HG02885 (cell line): Measurements from ENCODE around the gene CYCS.
"Not testable (repeated sequence)": the region's sequence is repeated elsewhere in the genome, so short reads cannot be mapped to it uniquely, and the experiment has no call there.

ENCODE experiments used
- ATAC-seq: cut with Tn5 transposase; IDR thresholded peaks from one replicate; pipeline ENCODE4 v1.9.1; 2021; ENCODE audit warnings: mild to moderate bottlenecking; ENCODE audit not compliant: unreplicated experiment, poor library complexity

The CYCS gene

DNA sequence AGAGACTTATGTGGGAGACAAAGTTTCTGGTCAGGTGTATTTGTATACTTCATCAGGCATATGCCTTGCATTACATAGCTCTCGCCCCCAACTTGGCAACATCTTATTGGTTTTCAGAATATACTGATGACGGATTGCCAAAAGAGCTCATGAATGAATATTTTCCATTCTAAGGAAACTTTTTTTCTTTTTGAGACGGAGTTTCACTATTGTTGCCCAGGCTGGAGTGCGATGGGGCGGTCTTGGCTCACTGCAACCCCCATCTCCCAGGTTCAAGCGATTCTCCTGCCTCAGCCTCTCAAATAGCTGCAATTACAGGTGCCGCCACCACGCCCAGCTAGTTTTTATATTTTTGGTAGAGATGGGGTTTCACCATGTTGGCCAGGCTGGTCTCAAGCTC, 6.0 kb downstream of the CYCS start:
- ATAC-seq = no peak

DNA sequence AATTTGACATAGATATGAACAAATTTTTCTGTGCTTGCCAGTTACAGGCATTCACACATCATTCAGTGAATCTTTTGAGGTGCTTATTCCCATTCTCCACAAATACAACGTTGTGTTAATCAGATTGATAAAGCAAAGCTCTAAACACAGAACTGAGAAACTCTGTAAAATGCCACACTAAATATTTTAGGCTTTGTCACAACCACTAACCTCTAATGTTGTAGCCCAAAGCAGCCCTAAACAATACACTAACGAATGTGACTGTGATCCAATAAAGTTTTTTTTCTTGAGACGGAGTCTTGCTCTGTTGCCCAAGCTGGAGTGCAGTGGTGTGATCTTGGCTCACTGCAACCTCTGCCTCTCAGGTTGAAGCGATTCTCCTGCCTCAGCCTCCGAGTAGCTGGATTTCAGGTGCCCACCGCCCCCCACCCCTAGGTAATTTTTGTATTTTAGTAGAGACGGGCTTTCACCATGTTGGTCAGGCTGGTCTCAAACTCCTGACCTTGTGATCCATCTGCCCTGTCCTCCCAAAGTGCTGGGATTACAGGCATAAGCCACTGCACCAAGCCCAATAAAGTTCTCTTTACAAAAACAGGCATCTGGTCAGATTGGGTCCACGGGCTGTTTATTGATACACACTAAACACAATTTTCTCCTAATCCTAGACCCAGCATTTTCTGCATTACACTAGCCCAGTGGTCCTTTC, 6.9 kb downstream of the CYCS start:
- ATAC-seq = peak; percentile 44

DNA sequence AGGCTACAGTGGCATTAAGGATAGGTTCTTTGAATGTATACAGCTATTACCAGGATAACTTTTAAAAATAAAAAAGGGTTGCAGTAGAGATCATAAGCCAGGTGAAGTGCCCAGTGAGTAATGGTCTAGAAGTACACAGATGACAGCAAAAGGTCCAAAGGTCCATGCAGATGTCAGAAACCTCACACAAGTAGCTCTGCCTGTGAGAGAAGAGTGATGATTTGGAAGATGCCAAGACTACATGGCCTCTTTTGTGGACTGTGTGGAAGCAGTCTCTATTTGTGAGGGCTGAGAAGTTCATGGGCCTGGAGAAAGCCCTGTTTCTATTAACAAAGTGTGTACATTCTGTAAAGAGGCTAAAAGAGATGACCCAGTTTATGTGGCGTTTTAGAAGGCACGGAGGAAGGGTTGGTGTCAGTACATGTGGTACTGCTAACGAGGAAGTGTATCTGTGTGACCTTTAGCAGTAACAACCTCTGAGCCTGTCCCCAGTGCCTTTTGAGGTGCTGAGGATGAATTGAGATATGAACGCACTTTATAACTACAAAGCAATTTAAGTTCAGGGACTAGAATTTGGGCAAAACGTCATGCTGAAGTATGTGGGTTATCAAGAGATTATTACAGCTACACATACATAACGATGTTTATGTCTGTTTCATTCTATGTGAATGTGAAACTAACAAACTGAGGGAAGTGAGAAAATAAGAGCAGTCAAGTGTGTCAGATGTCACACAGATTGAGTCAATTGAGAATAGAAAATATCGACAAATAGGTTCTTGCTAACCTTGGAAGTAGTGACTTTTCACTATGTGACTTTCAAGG, 7.6 kb downstream of the CYCS start:
- peak; percentile 89 for ATAC-seq

DNA sequence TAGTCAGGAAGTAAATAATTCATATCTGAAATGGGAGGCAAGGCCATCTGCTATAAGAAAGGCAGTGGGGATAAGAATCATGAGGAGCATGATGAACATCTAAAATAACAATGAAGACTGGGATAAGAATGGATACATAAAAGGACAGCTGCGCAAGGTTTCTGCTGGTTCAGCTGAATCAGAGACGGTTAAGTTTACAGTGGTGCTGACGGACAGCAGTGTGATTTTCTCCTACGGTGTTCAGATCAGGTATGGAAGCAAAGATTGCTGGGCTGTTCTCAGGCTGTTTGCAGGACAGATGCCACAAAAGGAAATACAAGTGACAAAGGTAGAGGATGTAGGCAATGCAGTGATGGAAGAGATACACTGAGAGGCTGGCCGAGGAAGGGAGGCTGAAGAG, 8.4 kb downstream of the CYCS start:
- no peak for ATAC-seq

DNA sequence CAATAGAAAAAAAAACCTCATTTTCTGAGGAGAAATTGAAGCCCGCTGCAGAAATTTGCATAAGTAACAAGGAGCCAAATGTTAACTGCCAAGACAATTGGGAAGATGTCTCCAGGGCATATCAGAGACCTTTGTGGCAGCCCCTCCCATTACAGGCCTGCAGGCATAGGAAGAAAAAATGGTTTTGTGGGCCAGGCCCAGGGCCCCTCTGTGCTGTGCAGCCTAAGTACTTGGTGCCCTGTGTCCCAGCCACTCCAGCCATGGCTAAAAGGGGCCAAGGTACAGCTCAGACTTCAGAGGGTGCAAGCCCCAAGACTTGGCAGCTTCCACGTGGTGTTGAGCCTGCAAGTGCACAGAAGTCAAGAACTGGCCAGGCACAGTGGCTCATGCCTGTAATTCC, 14.5 kb downstream of the CYCS start:
- ATAC-seq = not testable (repeated sequence)

DNA sequence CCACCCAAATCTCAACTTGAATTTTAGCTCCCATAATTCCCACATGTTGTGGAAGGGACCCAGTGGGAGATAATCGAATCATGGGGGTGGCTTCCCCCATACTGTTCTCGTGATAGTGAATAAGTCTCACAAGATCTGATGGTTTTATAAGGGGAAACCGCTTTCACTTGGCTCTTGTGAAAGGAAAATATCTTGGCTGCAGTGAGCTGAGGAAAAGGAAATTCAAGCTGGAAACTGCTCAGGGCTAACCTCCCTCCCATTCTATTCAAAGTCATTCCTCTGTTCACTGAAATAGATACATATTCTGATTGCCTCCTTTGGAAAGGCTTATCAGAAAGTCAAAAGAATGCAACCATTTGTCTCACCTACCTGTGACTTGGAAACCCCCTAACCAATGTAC, 15.8 kb downstream of the CYCS start:
- no peak for ATAC-seq

DNA sequence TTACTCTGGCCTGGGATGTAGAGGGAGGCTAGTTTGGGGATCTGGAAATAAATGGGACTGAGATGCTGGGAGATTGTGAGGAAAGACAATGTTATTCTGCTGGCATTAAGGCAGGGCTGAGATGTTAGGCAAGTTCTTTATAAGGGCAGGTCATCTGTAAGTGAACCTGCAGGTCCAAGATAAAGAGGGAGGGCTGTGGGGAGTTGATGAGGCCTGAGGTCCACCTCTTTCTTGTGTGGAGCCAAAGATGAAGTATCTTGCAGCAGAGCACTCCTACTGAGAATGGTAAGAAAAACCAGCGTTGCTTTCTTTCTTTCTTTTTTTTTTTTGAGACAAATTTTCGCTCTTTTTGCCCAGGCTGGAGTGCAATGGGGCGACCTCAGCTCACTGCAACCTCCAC, 19.1 kb downstream of the CYCS start:
- no peak for ATAC-seq

DNA sequence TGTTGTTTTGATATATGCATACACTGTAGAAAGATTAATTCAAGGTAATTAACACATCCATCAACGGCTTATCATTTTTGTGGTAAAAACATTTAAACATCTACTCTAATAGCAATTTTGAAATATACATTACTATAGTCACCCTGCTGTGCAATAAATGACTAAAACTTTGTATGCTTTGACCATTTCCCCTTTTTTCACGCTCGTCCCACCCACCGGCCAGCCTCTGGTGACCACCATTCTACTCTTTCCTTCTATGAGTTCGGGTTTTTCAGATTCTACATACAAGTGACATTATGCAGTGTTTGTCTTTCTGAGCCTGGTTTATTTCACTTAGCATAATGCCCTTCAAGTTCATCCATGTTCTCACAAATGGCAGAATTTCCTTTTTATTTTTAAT, 21.3 kb downstream of the CYCS start:
- ATAC-seq = no peak

DNA sequence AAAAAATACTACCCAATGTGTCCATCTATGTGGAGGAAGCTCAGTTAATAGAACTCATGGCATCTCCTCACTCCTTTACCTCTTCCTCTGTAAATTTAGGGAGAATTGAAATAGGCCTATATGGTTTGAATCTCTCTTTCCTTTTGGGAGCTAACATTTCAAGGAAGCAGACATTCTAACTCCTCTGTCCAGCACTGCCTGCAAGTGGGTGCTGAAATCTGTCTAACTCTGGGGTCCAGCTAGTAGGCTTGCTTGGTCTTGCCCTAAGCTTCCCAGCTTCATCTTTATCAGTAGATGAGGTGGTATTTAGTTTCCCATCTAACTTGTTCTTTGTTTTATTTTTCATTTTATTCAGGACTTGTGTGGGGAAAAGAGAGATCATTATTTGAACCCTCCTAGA, 23.2 kb downstream of the CYCS start:
- no peak for ATAC-seq

DNA sequence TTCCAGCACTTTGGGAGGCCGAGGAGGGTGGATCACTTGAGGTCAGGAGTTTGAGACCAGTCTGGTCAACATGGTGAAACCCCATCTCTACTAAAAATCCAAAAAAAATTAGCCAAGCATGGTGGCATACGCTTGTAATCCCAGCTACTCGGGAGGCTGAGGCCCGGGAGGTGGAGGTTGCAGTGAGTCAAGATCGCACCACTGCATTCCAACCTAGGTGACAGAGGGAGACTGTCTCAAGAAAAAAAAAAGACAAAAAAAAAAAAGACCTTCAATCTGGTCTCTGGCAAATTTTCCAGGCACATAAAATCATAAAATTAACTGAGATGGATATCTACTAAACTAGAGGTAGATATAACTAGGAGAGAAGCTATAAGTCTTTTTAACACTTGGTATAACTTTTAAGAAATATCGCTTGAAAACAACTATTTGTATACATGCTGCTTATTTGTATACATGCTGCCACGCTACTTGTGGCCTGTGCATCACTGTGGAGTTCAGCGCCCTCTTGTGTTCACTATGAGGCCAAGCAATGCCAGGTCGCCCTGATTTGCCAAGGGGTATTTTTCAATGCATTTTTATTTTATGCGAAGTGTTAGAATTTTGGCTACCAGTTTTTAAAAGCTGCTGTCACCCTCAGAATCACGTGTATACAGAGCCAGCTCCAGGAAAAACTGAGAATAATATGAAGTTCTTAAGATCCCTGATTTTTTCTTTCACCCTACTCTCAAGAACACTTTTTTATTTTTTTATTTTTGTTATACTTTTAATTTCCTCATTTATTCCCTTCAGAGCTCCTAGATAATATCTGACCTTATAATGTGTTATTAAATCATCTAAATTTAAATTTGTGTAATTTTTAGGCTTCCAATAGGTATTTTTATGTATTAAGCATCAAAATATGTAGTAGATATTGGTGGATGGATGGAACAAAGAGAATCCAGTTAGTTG, 26.7 kb downstream of the CYCS start:
- peak; percentile 80 for ATAC-seq

DNA sequence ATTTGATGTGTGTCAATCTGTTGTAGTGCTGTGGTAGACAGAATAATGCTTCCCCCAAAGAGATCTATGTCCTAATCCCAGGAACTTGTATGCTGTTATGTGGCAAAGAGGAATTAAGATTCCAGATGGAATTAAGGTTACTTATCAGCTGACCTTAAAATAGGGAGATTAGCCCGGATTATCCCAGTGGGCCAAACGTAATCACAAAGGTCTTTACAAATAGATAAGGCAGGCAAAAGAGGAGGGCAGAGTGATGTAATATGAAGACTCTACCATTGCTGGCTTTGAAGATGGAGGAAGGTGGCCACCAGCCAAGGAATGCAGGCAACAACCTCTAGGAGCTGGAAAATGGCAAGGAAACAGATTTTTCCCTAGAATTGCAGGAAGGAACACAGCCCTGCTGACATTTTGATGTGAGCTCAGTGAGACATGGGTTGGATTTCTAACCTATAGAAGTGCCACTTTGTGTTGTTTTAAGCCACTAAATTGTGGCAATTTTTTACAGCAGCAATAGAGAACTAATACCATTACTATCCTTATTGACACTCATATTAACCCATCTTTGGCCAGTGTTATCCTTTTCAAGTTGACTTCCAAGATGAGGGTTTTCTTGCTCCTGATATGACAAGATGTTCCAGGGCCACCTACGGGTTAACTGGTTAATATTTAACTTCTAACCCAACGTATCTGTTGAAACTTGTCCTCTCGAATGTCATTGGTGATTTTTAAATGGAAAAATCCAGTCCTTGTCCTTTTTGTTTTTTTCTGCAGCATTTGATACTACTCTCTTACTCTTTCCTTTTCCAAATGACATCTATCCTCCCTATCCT, 29.3 kb downstream of the CYCS start:
- ATAC-seq = no peak

DNA sequence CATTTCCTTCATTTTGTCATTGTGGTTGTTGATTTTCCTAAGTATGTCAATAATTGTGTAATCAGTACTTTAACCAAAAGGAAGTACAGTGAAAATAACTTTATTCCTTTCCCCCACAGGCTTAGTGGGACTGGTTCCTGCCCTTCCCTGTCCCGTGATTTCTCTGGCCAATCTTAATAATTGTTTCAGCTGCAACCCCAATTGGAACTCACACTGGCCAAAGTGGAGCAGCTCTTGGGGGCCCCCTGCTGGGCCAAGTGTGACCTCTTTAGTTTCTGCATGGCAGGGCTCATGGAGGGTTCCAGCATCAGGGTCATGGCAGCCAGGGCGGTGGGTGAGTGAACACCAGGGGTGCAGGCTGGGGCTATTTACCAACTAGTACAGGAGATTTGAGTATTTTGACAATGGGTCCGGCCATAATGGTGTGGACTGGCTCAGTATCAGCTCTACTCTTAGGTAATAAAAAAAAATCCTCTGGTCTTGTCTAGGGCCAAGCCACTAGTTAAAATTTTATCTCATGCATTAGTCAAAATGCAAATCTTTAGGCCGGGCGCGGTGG, 31.7 kb downstream of the CYCS start:
- ATAC-seq = peak; percentile 76

DNA sequence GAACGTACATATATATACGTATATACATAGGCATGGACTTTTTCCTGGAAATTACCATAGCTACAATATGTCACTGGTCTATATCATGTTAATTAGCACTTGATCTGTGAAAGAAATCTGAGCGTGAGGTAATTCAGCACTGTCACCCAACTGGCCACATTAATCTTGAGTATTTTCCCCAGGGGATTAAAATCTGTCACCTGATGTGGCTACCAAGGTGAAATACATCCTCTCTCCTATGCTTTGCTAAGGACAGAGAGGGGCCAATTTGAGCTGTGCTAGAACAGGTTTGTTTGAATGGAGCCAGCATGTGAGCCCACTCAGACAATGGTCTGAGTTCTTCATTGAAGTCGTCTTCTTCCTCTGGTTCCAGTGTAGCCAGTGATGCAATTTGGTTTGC, 33.3 kb downstream of the CYCS start:
- ATAC-seq = no peak

DNA sequence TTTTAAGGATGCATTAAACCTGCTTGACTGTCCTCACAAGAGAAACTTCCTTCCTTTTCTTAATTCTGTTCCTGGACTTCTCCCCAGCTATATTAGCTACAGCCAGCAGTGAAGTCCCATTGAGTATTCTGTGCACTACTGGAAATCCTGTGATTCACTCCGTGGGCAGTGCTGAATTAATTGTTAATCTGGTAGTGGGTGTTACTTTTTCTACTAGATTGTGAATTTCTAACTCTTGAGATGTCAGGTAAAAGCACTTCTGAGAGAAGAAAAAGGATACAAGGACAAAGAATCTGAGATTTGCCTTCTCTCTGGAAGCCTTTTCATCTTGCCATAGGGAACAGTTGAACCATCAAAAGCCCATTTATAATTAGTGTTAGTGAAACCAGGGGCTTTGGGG, 33.9 kb downstream of the CYCS start:
- no peak for ATAC-seq

DNA sequence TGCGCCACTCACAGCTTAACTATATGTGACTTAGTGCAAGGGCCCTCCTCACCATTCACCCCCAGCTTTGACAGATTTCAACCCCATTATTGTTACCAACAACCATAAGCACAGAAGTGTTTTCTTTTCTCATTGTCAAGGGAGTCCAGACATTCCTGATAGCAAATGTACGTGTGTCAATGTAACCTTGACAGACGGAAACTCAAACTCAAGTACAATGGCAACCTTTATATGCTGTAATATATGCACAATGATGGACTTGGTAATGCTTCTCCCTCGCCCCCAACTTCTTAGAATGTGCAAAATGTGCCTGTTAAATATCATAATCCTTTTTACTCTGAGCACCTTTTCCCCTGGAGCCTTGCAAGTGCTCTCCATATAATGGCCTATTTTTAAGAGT, 34.7 kb downstream of the CYCS start:
- no peak for ATAC-seq

DNA sequence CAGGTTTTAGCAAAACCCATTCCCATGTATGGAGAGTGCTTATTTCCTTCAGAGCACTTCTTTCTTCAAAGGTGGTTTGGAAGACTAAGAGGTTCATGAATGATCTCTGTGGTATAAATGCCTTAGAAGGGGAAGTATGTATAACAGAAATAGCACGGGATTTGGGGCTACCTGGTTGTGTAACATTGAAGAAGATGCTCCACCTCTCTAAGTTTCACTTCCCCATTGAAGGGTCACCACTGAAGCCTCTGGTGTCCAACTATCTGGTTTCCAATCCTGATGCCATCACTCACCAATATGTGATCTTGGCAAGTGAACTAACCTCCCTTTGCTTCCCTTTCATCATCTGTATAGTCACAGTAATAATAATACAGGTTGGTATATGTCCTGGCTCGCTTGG, 37.2 kb downstream of the CYCS start:
- ATAC-seq = peak; percentile 97

DNA sequence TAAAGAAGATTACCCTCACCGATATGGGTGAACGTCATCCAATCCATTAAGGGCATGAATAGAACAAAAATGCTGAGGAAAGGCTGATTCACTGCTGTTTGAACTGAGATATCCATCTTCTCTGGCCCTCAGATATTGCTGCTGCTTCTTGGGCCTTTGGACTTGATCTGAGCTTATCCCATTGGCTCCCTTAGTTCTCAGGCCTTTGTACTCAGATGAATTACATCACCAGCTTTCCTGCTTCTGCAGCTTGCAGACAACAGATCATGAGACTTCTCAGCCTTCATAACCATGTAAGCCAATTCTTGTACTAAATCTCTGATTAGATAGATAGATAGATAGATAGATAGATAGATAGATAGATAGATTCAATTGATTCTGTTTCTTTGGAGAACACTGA, 40.2 kb downstream of the CYCS start:
- ATAC-seq = no peak

DNA sequence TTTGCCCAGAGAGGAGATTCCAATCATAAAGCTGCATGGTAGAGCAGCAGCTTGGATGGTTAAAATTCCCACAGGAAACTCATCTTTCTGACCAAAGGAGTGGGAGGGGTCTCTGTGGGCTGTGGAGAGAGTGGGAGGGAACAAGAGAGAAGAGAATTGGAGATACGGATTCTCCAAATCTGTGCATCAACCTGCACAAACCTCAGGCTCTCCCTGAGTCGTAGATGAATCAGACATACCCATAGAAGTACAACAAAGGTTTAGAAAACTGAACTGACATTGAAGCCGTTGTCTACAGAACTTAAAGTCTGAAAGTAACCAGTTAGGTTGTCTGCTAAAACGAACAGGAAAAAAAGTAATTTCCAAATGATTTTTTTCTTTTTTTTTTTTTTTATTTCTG, 41.9 kb downstream of the CYCS start:
- ATAC-seq = no peak

DNA sequence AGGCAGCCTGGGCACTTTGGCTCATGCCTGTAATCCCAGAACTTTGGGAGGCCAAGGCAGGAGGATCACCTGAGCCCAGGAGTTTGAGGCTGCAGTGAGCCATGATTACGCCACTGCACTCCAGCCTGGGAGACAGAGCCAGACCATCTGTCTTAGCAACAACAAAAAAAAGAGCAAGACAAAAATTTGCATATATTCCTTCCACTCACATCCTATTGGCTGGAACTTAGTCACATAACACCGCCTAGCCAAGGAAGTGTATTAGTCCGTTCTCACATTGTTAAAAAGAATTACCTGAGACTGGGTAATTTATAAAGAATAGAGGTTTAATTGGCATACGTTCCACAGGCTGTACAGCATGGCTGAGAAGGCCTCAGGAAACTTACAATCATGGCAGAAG, 43.0 kb downstream of the CYCS start:
- ATAC-seq = not testable (repeated sequence)

DNA sequence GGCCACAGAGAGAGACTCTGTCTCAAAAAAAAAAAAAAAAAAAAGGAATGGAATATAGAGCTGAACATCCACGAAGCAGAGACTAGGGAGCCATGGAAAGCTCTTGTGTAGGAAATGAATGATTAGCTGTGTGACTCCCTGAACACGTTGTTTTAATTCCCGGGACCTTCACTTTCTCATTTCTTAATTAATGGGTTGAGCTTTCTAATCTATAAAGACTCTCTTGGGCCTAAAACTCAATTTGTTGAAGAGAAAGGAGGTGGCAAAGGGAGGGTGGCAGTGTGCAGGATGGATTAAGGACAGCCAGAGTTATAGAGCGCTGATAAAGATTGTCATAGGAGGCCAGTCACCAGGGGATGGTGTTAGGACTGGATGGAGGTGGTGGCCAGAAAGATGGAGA, 48.0 kb downstream of the CYCS start:
- no peak for ATAC-seq
